HG02798 (cell line): Measurements from ENCODE around the gene SEC61A2.

ENCODE experiments used
- ATAC-seq: cut with Tn5 transposase; IDR thresholded peaks from one replicate; pipeline ENCODE4 v1.9.1; 2021; ENCODE audit warnings: mild to moderate bottlenecking; ENCODE audit not compliant: unreplicated experiment, poor library complexity

The SEC61A2 gene

GRCh38 chr10:12195603-12196506 is 66.4 kb downstream of the SEC61A2 start, which contains the start of the genes CDC123 and NUDT5:
Gene CDC123 (plus strand): TSS chr10:12196188. CDS start chr10:12196246, 58 bp downstream.
Gene NUDT5 (minus strand): TSS chr10:12195891. CDS start chr10:12186291, 9,600 bp downstream.
- ATAC-seq = peak; percentile 95

GRCh38 chr10:12196531-12197211 is 67.2 kb downstream of the SEC61A2 start:
- ATAC-seq = no peak

- no peak for ATAC-seq
Measured at GRCh38 chr10:12198156-12198555, 68.7 kb downstream of the SEC61A2 start.

- ATAC-seq = no peak
Measured at GRCh38 chr10:12200850-12201249, 71.4 kb downstream of the SEC61A2 start.

GRCh38 chr10:12201543-12201942 is 72.1 kb downstream of the SEC61A2 start:
- ATAC-seq = no peak

- ATAC-seq = no peak
Measured at GRCh38 chr10:12202226-12202625, 72.7 kb downstream of the SEC61A2 start.

- ATAC-seq = no peak
Measured at GRCh38 chr10:12205082-12205481, 75.6 kb downstream of the SEC61A2 start.

- no peak for ATAC-seq
Measured at GRCh38 chr10:12207114-12207513, 77.6 kb downstream of the SEC61A2 start.

GRCh38 chr10:12208460-12208859 is 79.0 kb downstream of the SEC61A2 start:
- no peak for ATAC-seq

GRCh38 chr10:12212454-12212853 is 83.0 kb downstream of the SEC61A2 start:
- ATAC-seq = no peak

- ATAC-seq = no peak
Measured at GRCh38 chr10:12213621-12214020, 84.1 kb downstream of the SEC61A2 start.

- no peak for ATAC-seq
Measured at GRCh38 chr10:12214093-12214492, 84.6 kb downstream of the SEC61A2 start.

- ATAC-seq = no peak
Measured at GRCh38 chr10:12214763-12215218, 85.3 kb downstream of the SEC61A2 start.
